B cell (primary cell): ENCODE results near the gene NCBP1. TPM values are rescaled to one million over a fixed set of nuclear protein-coding genes. Genes with fewer than 3 reads are reported as not detected.

Experiments
- ATAC-seq: fragments of 200-7000 bp; cut with Tn5 transposase; one replicate; pipeline ENCODE4 v1.10.0; 2021; ENCODE audit warnings: low read depth, mild to moderate bottlenecking, moderate number of reproducible peaks, moderate library complexity
- CTCF ChIA-PET: fragments of 350-600 bp; sonication (Branson Sonifier 250); formaldehyde crosslinking; loops from one replicate; lab custom pipeline; 2021; ENCODE audit warnings: antibody characterized with exemption, inconsistent platforms; lab: Charles Lee
- POLR2A ChIA-PET: fragments of 350-600 bp; sonication (Branson Sonifier 250); formaldehyde crosslinking; loops from one replicate; lab custom pipeline; 2021; ENCODE audit warnings: antibody characterized with exemption; lab: Charles Lee
- DNase-seq: peaks from one replicate; pipeline ENCODE4 v3.0.0; 2013
- H2AFZ ChIP-seq: 2 replicates; pipeline ENCODE4 v1.6.1; 2012; ENCODE audit warnings: mild to moderate bottlenecking, low read depth, low read length; ENCODE audit not compliant: insufficient read depth, poor library complexity, severe bottlenecking
- H3K27ac ChIP-seq, 2 donors: 1 replicate in 1 of 2; 2 replicates in 1 of 2; pipeline ENCODE4 v1.5.1; 2012 to 2013; ENCODE audit warnings: low read length in 2 of 2, mild to moderate bottlenecking in 2 of 2, moderate library complexity in 1 of 2
- H3K27me3 ChIP-seq, 4 experiments: fragments of 200-600 bp in 1 of 4; sonication (generic) in 1 of 4; replicated peaks in 1 of 4; 1 replicate in 2 of 4; 2 replicates in 2 of 4; pipeline versions ENCODE4 v1.6.1 to v1.7.0; 2013 to 2016; ENCODE audit warnings: low read length in 3 of 4, mild to moderate bottlenecking in 2 of 4, mixed read lengths in 1 of 4, moderate library complexity in 1 of 4; ENCODE audit not compliant: insufficient read depth in 4 of 4, control insufficient read depth in 3 of 4; ENCODE audit errors: control extremely low read depth in 1 of 4
- H3K36me3 ChIP-seq, 2 experiments: replicated peaks in 1 of 2; 1 replicate in 1 of 2; 2 replicates in 1 of 2; pipeline versions ENCODE4 v1.6.1 to v1.7.1; 2013; ENCODE audit warnings: low read length in 1 of 2; ENCODE audit not compliant: insufficient read depth in 2 of 2, control insufficient read depth in 1 of 2; ENCODE audit errors: control extremely low read depth in 1 of 2, extremely low read depth in 1 of 2
- H3K4me1 ChIP-seq, 2 donors: fragments of 200-600 bp in 1 of 2; sonication (generic) in 1 of 2; 1 replicate in 1 of 2; 2 replicates in 1 of 2; pipeline versions ENCODE4 v1.5.1 to v1.6.1; 2013 to 2017; ENCODE audit warnings: low read length in 2 of 2; ENCODE audit not compliant: control insufficient read depth in 2 of 2, insufficient read depth in 2 of 2
- H3K4me2 ChIP-seq: replicated peaks from 2 replicates; pipeline ENCODE3; 2012; ENCODE audit warnings: mild to moderate bottlenecking, low read depth, low read length; ENCODE audit not compliant: poor library complexity, severe bottlenecking
- H3K4me3 ChIP-seq, 5 experiments: fragments of 200-600 bp in 1 of 5; sonication (generic) in 1 of 5; 1 replicate in 3 of 5; 2 replicates in 2 of 5; pipeline versions ENCODE4 v1.5.1 to v1.7.0; 2011 to 2016; ENCODE audit warnings: low read length in 4 of 5, mild to moderate bottlenecking in 4 of 5, low read depth in 2 of 5, control low read depth in 1 of 5, moderate library complexity in 1 of 5; ENCODE audit not compliant: insufficient read depth in 1 of 5; ENCODE audit errors: control extremely low read depth in 1 of 5, extremely low read depth in 1 of 5
- H3K79me2 ChIP-seq: fragments of 200-600 bp; sonication (generic); one replicate; pipeline ENCODE4 v1.6.0; 2016; ENCODE audit warnings: low read length; ENCODE audit not compliant: control insufficient read depth, insufficient read depth
- H3K9ac ChIP-seq: fragments of 200-600 bp; sonication (generic); 2 replicates; pipeline ENCODE4 v1.6.1; 2017; ENCODE audit warnings: mild to moderate bottlenecking, low read length, moderate library complexity
- H3K9me3 ChIP-seq, 3 donors: one replicate each; pipeline versions ENCODE4 v1.6.1 to v1.7.1; 2013; ENCODE audit warnings: low read length in 2 of 3; ENCODE audit not compliant: control insufficient read depth in 2 of 3, insufficient read depth in 1 of 3; ENCODE audit errors: control extremely low read depth in 1 of 3
- H4K20me1 ChIP-seq: 2 replicates; pipeline ENCODE4 v1.6.0; 2012; ENCODE audit warnings: mild to moderate bottlenecking, low read length; ENCODE audit not compliant: insufficient read depth, control insufficient read depth, poor library complexity, severe bottlenecking
- H3K27ac Mint-ChIP-seq: one replicate; pipeline ENCODE4 v1.8.0; 2021; ENCODE audit warnings: mixed read lengths
- H3K27me3 Mint-ChIP-seq: one replicate; pipeline ENCODE4 v1.8.0; 2021; ENCODE audit warnings: mixed read lengths
- H3K4me1 Mint-ChIP-seq: one replicate; pipeline ENCODE4 v1.8.0; 2021; ENCODE audit warnings: mixed read lengths
- H3K4me3 Mint-ChIP-seq: one replicate; pipeline ENCODE4 v1.8.0; 2021; ENCODE audit warnings: mixed read lengths
- H3K9me3 Mint-ChIP-seq: one replicate; pipeline ENCODE4 v1.8.0; 2022; ENCODE audit warnings: mixed read lengths; ENCODE audit not compliant: insufficient read depth
- CTCF ChIP-seq: fragments of 200-600 bp; IDR thresholded peaks from one replicate; pipeline ENCODE4 v1.8.0; 2022; ENCODE audit warnings: antibody characterized with exemption, mild to moderate bottlenecking
- EZH2 ChIP-seq: IDR thresholded peaks from 2 replicates; pipeline ENCODE4 v1.6.1; 2012; ENCODE audit warnings: borderline replicate concordance, low read depth, mild to moderate bottlenecking, moderate library complexity, low read length; ENCODE audit not compliant: insufficient read depth, poor library complexity, severe bottlenecking
- WGBS: methylation state at CpG from one replicate; pipeline ENCODE4 v1.1.5; 2013; ENCODE audit warnings: missing lambda C conversion rate; ENCODE audit not compliant: insufficient coverage; 5-methylcytosine and 5-hydroxymethylcytosine counted together
- intact Hi-C: fragments of 100-400 bp; cut with micrococcal nuclease; formaldehyde crosslinking; loops from one replicate; pipeline ENCODE4 v1.10.0; 2022
- polyA plus RNA-seq: library from polyadenylated mRNA; depleted of rRNA; stranded (reverse); fragments of >200 nt; gene quantifications from 2 replicates; pipeline ENCODE4 v1.2.3, GENCODE V29; 2012
- total RNA-seq, 2 donors: library from RNA; stranded (reverse); fragments of 120-200 nt in 1 of 2; gene quantifications; 1 replicate in 1 of 2; 2 replicates in 1 of 2; pipeline versions ENCODE4 v1.2.3 to v1.2.4, GENCODE V29; 2013 to 2022

Gene NCBP1
- total and polyA plus RNA-seq, 2 donors (not counting 1 experiment from before 2014, with no cell fraction given), result 19.5 to 38.0 TPM

GRCh38 chr9:97591535-97591934, 42.1 kb upstream of the NCBP1 start:
- Histone ChIP-seq H3K27ac (no peak overlapping the region), H3K4me3 (no peak overlapping the region), H3K36me3 (no peaks in the 10 kb centered on the region), H3K9me3 (no peaks in the 10 kb centered on the region), H3K9ac (no peak overlapping the region), H3K79me2 (no peaks in the 10 kb centered on the region), H2AFZ (no peak overlapping the region), H3K27me3 (peaks cover 0 to 3% (median 0%) of the 10 kb centered on the region in 4 experiments), H3K4me2 (no peak overlapping the region), H4K20me1 (no peaks in the 10 kb centered on the region), H3K4me1 (no peaks in the 10 kb centered on the region)
- intact Hi-C loops, result no loop called here
- Mint-ChIP-seq H3K27ac (no peak overlapping the region), H3K4me3 (no peak overlapping the region), H3K4me1 (no peaks in the 10 kb centered on the region), H3K9me3 (no peaks in the 10 kb centered on the region), H3K27me3 (no peaks in the 10 kb centered on the region)
- ATAC-seq (no peak), DNase-seq (no peak)
- no peak for TF ChIP-seq CTCF
- no peak for TF ChIP-seq EZH2
- ChIA-PET POLR2A (no interaction called here), CTCF (no interaction called here)
- WGBS, result 85% methylated on average over 6 of the region's 6 CpGs

- no peak overlapping the region for H3K4me2 ChIP-seq
- H3K4me1 ChIP-seq, result no peaks in the 10 kb centered on the region
- H4K20me1 ChIP-seq, result no peaks in the 10 kb centered on the region
- H3K79me2 ChIP-seq, result no peaks in the 10 kb centered on the region
- H3K27me3 Mint-ChIP-seq, result no peaks in the 10 kb centered on the region
- no peak for ATAC-seq
- no peak overlapping the region for H2AFZ ChIP-seq
- TF ChIP-seq CTCF (no peak), EZH2 (no peak)
- H3K27ac Mint-ChIP-seq, result no peak overlapping the region
- no peak overlapping the region for H3K9ac ChIP-seq
- H3K4me3 ChIP-seq, result no peak overlapping the region
- no peak for DNase-seq
- H3K4me1 Mint-ChIP-seq, result no peaks in the 10 kb centered on the region
- ChIA-PET CTCF (no interaction called here), POLR2A (no interaction called here)
- intact Hi-C loops, result no loop called here
- no peaks in the 10 kb centered on the region for H3K36me3 ChIP-seq
- WGBS, result 100% methylated on average over 1 of the region's 1 CpG
- no peaks in the 10 kb centered on the region for H3K9me3 ChIP-seq
- no peak overlapping the region for H3K4me3 Mint-ChIP-seq
- H3K27ac ChIP-seq, result no peak overlapping the region
- peaks cover 0 to 3% (median 0%) of the 10 kb centered on the region in 4 experiments for H3K27me3 ChIP-seq
- no peaks in the 10 kb centered on the region for H3K9me3 Mint-ChIP-seq
Measured at GRCh38 chr9:97592126-97592525, 41.5 kb upstream of the NCBP1 start.
